HepG2 (cell line): ENCODE measurements around the gene HSDL2. TPM values are rescaled to one million over a fixed set of nuclear protein-coding genes. Genes with fewer than 3 reads are reported as not detected.
A peak's percentile ranks its signal among the peaks of the same experiment; 100 is the strongest.

Experiments
- ATAC-seq: fragments of 200-7000 bp; cut with Tn5 transposase; 3 replicates; pipeline ENCODE4 v1.9.1; 2020; ENCODE audit warnings: mild to moderate bottlenecking, moderate library complexity
- BruUV-seq: library from RNA; stranded (reverse); fragments of 400-500 nt; replicated peaks from 2 replicates; lab custom pipeline; 2021; lab: Mats Ljungman, UMichigan
- CTCF ChIA-PET: fragments of 300-600 bp; formaldehyde crosslinking; extraction: SDS; loops from one replicate; lab custom pipeline; 2021; ENCODE audit warnings: low total read pairs, inconsistent platforms, low intra/inter-chr PET ratio; lab: Yijun Ruan, JAX
- POLR2A ChIA-PET: fragments of 350-600 bp; sonication (Branson Sonifier 250); formaldehyde crosslinking; loops from one replicate; lab custom pipeline; 2020; ENCODE audit warnings: antibody characterized with exemption, inconsistent platforms; lab: Yijun Ruan, JAX
- DNase-seq: peaks from one replicate; pipeline ENCODE4 v3.0.0-alpha.2; 2015; ENCODE audit warnings: low spot score
- FAIRE-seq: peaks from 3 replicates; lab custom pipeline; 2011; peaks lifted over from hg19 to GRCh38; lab: Jason Lieb, UNC
- H2AFZ ChIP-seq: one replicate; pipeline ENCODE4 v1.6.1; 2011; ENCODE audit warnings: low read length, inconsistent platforms
- H3K27ac ChIP-seq: fragments of 300-600 bp; 3 replicates; pipeline ENCODE4 v1.8.0; 2011; ENCODE audit warnings: mixed run types, mild to moderate bottlenecking, mixed read lengths, low read length, inconsistent platforms; ENCODE audit not compliant: insufficient read depth; ENCODE audit errors: extremely low read length
- H3K27me3 ChIP-seq, 2 experiments: fragments of 200-600 bp in 1 of 2; 2 replicates in 1 of 2; 3 replicates in 1 of 2; pipeline versions ENCODE4 v1.6.0 to v1.8.0; 2011; ENCODE audit warnings: low read length in 2 of 2, mild to moderate bottlenecking in 2 of 2, moderate library complexity in 2 of 2, inconsistent platforms in 1 of 2; ENCODE audit not compliant: insufficient read depth in 2 of 2, control insufficient read depth in 1 of 2
- H3K36me3 ChIP-seq, 2 experiments: fragments of 200-600 bp in 1 of 2; replicated peaks in 1 of 2; 2 replicates in 1 of 2; 3 replicates in 1 of 2; pipeline versions ENCODE4 v1.5.1 to v1.8.0; 2011; ENCODE audit warnings: low read length in 2 of 2, inconsistent platforms in 1 of 2; ENCODE audit not compliant: insufficient read depth in 2 of 2, control insufficient read depth in 1 of 2
- H3K4me1 ChIP-seq: 2 replicates; pipeline ENCODE4 v1.5.1; 2012; ENCODE audit warnings: low read length, inconsistent platforms; ENCODE audit not compliant: insufficient read depth
- H3K4me2 ChIP-seq: 2 replicates; pipeline ENCODE4 v1.6.0; 2011; ENCODE audit warnings: low read depth, low read length, inconsistent platforms
- H3K4me3 ChIP-seq, 3 experiments: fragments of 200-600 bp in 1 of 3; sonication (generic), shearing (Covaris generic) in 1 of 3; replicated peaks in 1 of 3; 2 replicates each; pipeline ENCODE4 v1.5.1; 2011 to 2016; ENCODE audit warnings: low read length in 3 of 3, inconsistent platforms in 2 of 3, low read depth in 2 of 3, mild to moderate bottlenecking in 2 of 3, control low read depth in 1 of 3, mixed read lengths in 1 of 3; ENCODE audit not compliant: insufficient read depth in 1 of 3
- H3K79me2 ChIP-seq: one replicate; pipeline ENCODE4 v1.6.1; 2011; ENCODE audit warnings: low read length, inconsistent platforms; ENCODE audit not compliant: insufficient read depth
- H3K9ac ChIP-seq: 2 replicates; pipeline ENCODE4 v1.6.0; 2011; ENCODE audit warnings: mild to moderate bottlenecking, low read depth, low read length, inconsistent platforms; ENCODE audit not compliant: insufficient read depth
- H3K9me3 ChIP-seq: 2 replicates; pipeline ENCODE4 v1.5.1; 2012; ENCODE audit warnings: mild to moderate bottlenecking, low read length
- H4K20me1 ChIP-seq: 2 replicates; pipeline ENCODE4 v1.6.0; 2011; ENCODE audit warnings: inconsistent platforms, mild to moderate bottlenecking, low read length, moderate library complexity; ENCODE audit not compliant: insufficient read depth
- ARID2 ChIP-seq: sonication (generic); formaldehyde crosslinking; IDR thresholded peaks from 2 replicates; pipeline ENCODE4 v1.8.1; 2022; ENCODE audit warnings: mild to moderate bottlenecking, missing genetic modification reagents, borderline replicate concordance
- MED13 ChIP-seq: sonication (generic); formaldehyde crosslinking; IDR thresholded peaks from 2 replicates; pipeline ENCODE4 v1.5.0; 2020; ENCODE audit warnings: missing genetic modification reagents
- STAG1 ChIP-seq: sonication (generic); formaldehyde crosslinking; IDR thresholded peaks from 2 replicates; pipeline ENCODE4 v1.4.0; 2020; ENCODE audit warnings: missing genetic modification reagents
- ZEB1 ChIP-seq: IDR thresholded peaks from 2 replicates; pipeline ENCODE4 v1.6.1; 2012; ENCODE audit warnings: mild to moderate bottlenecking, low read depth, inconsistent platforms; ENCODE audit not compliant: insufficient replicate concordance
- ZNF780A ChIP-seq: sonication (generic); formaldehyde crosslinking; IDR thresholded peaks from 2 replicates; pipeline ENCODE4 v1.8.0; 2022; ENCODE audit warnings: mild to moderate bottlenecking, missing genetic modification reagents, moderate library complexity
- WGBS: methylation state at CpG from one replicate; pipeline ENCODE4 v1.1.6; 2017; ENCODE audit warnings: low lambda C conversion rate; 5-methylcytosine and 5-hydroxymethylcytosine counted together
- in situ Hi-C: cut with HindIII; loops from 2 replicates; pipeline ENCODE4 v1.10.0; 2017; ENCODE audit warnings: low pct_unique_long_range_greater_than_20kb; ENCODE audit not compliant: extremely low pct_ligation_motif_present
- intact Hi-C: fragments of 100-400 bp; cut with micrococcal nuclease; formaldehyde crosslinking; loops from one replicate; pipeline ENCODE4 v1.10.0; 2022; ENCODE audit not compliant: unreplicated experiment
- polyA plus RNA-seq, 8 experiments: library from polyadenylated mRNA; depleted of rRNA in 3 of 8; stranded (reverse) in 7 of 8; unstranded in 1 of 8; fragments of >200 nt; fragmentation: Illumina TruSeq in 4 of 8; extraction: Trizol in 4 of 8; gene quantifications; 2 replicates each; pipeline versions ENCODE4 v1.2.1 to v1.2.3, GENCODE V29; 2011 to 2016; ENCODE audit warnings: low read depth in 4 of 8, missing spikeins in 1 of 8, mixed read lengths in 1 of 8; ENCODE audit not compliant: insufficient read depth in 1 of 8
- total RNA-seq, 5 experiments: library from RNA; depleted of rRNA; stranded (reverse); fragments of >200 nt; fragmentation: Illumina TruSeq; extraction: Trizol; gene quantifications; 2 replicates each; pipeline ENCODE4 v1.2.3, GENCODE V29; 2016; ENCODE audit warnings: low read depth in 1 of 5
- TF ChIP-seq, protein P1 (sequence below): IDR thresholded peaks from 2 replicates; pipeline ENCODE4 v1.6.1; 2012; ENCODE audit warnings: low read depth, low read length, improper control_type of control experiment
- TF ChIP-seq, protein P2 (sequence below): sonication (generic); formaldehyde crosslinking; IDR thresholded peaks from 2 replicates; pipeline ENCODE4 v1.5.1; 2020; ENCODE audit warnings: missing genetic modification reagents, mild to moderate bottlenecking, borderline replicate concordance
- TF ChIP-seq, protein P3 (sequence below): sonication (generic); formaldehyde crosslinking; IDR thresholded peaks from 2 replicates; pipeline ENCODE4 v1.8.0; 2022; ENCODE audit warnings: mild to moderate bottlenecking, missing genetic modification reagents

HSDL2 gene
- total and polyA plus RNA-seq, 2 of the 13 experiments (the other 11 are each of a cell fraction or from before 2014, with no cell fraction given) = 55.3 to 80.2 TPM

DNA sequence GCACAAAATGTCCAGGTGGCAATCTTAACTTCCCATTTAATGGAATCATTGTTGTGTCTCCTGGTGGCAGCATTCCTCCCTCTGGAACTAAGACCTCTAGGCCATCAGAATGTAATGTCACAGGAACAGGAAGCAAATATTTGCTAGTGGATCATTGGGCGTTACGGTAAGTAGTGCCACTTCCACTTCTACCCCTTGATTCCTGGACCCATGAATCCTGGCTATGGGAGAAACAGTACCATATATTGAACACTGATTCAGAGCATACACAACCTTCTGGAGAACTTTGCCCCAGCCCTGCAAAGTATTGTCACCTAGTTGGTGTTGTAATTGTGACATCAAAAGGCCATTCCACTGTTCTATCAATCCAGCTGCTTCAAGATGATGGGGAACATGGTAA lies 5.7 kb upstream of the HSDL2 start (continued):
- TF ChIP-seq, protein P1, sequence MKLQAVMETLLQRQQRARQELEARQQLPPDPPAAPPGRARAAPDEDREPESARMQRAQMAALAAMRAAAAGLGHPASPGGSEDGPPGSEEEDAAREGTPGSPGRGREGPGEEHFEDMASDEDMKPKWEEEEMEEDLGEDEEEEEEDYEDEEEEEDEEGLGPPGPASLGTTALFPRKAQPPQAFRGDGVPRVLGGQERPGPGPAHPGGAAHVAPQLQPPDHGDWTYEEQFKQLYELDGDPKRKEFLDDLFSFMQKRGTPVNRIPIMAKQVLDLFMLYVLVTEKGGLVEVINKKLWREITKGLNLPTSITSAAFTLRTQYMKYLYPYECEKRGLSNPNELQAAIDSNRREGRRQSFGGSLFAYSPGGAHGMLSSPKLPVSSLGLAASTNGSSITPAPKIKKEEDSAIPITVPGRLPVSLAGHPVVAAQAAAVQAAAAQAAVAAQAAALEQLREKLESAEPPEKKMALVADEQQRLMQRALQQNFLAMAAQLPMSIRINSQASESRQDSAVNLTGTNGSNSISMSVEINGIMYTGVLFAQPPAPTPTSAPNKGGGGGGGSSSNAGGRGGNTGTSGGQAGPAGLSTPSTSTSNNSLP = peak; percentile 65; the same call in 1 of the 2 replicates
- peak; percentile 41; the same call in 1 of the 2 replicates for TF ChIP-seq MED13 (CRISPR knock-in tag)
- TF ChIP-seq ZNF780A (CRISPR knock-in tag) = peak; percentile 62
- TF ChIP-seq, protein P2, sequence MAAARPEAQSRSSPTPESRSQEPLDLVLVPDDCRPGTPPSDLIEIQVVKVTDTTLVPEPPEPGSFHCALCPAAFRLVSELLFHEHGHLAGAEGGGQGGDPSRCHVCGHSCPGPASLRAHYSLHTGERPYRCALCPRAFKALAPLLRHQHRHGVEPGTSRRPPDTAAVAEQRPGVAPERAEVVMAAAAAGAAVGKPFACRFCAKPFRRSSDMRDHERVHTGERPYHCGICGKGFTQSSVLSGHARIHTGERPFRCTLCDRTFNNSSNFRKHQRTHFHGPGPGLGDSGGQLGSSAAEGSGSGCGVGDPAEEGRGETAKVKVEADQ (CRISPR knock-in tag) = peak; percentile 98
- TF ChIP-seq STAG1 (CRISPR knock-in tag) = peak; percentile 27; the same call in 1 of the 2 replicates

GRCh38 chr9:112375361-112375760 lies 4.5 kb upstream of the HSDL2 start:
- WGBS = 86% methylated on average over 4 of the region's 5 CpGs

More at GRCh38 chr9:112375361-112375760, 4.5 kb upstream of the HSDL2 start:
- POLR2A ChIA-PET = no interaction called here
- H4K20me1 ChIP-seq = no peaks in the 10 kb centered on the region; the same call in 1 of the 2 replicates
- TF ChIP-seq ZEB1 (no peak), ARID2 (CRISPR knock-in tag) (0 out of 2 replicates have a peak, but pooled peaks have one; percentile 29), STAG1 (CRISPR knock-in tag) (no peak)
- TF ChIP-seq, protein P3, sequence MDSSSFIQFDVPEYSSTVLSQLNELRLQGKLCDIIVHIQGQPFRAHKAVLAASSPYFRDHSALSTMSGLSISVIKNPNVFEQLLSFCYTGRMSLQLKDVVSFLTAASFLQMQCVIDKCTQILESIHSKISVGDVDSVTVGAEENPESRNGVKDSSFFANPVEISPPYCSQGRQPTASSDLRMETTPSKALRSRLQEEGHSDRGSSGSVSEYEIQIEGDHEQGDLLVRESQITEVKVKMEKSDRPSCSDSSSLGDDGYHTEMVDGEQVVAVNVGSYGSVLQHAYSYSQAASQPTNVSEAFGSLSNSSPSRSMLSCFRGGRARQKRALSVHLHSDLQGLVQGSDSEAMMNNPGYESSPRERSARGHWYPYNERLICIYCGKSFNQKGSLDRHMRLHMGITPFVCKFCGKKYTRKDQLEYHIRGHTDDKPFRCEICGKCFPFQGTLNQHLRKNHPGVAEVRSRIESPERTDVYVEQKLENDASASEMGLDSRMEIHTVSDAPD (CRISPR knock-in tag) = peak; percentile 24; the same call in 1 of the 2 replicates
- no peak overlapping the region for H3K9ac ChIP-seq
- ATAC-seq (no peak), DNase-seq (no peak), FAIRE-seq (no peak)
- H2AFZ ChIP-seq = no peak overlapping the region
- H3K27me3 ChIP-seq = no peaks in the 10 kb centered on the region; a peak in 1 of 5 replicates
- peaks cover 44% of the 10 kb centered on the region for H3K79me2 ChIP-seq
- peaks cover 52% of the 10 kb centered on the region for H3K4me1 ChIP-seq
- no peak overlapping the region for H3K27ac ChIP-seq
- intact Hi-C loops (no loop called here), in situ Hi-C loops (no loop called here)
- peak overlapping the region; percentile 40 for H3K4me2 ChIP-seq
- H3K9me3 ChIP-seq = 0 out of 2 replicates have a peak, but pooled peaks cover under 1% of the 10 kb centered on the region
- H3K4me3 ChIP-seq = no peak overlapping the region
- CTCF ChIA-PET = no interaction called here
- no TSS peak for BruUV-seq
- no peaks in the 10 kb centered on the region; a peak in 1 of 5 replicates for H3K36me3 ChIP-seq
